ENCODE results near the gene SPECC1.
A peak's percentile ranks its signal among the peaks of the same experiment; 100 is the strongest.
"Not testable (repeated sequence)": the region's sequence is repeated elsewhere in the genome, so short reads cannot be mapped to it uniquely, and the experiment has no call there.

Gene SPECC1

DNA sequence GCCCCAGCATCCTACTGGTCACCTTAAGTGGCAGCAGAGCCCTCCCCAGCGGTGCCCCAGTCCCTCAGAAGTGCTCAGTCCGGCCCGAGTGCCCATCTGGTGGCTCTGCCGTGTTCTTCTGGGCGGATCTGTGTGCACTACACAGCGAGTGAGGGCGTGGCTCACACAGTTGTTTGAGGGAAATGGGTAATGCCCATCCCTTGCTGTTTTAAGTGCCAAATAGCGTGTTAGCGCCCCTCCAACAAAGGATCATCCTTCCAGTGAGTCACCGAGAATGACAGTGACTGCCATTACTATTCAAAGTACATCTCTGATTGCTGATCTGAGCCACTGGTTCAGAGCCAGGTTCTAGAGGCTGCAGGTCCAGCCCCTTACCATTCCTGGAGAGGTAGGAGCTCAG is 306.2 kb downstream of the SPECC1 start:
- no peak overlapping the region for H3K4me3 ChIP-seq (replicated peaks; ENCODE audit: insufficient read depth, low read length)
- no peak overlapping the region for H3K27ac ChIP-seq (replicated peaks)
- TF ChIP-seq POLR2AphosphoS5 (IDR thresholded peaks at IDR 0.05; ENCODE audit: low read depth) (no peak), GABPA (IDR thresholded peaks at IDR 0.05; ENCODE audit: low read depth) (no peak), SPI1 (IDR thresholded peaks at IDR 0.05; ENCODE audit: borderline replicate concordance, low read depth) (no peak)
- TF ChIP-seq, protein P1, sequence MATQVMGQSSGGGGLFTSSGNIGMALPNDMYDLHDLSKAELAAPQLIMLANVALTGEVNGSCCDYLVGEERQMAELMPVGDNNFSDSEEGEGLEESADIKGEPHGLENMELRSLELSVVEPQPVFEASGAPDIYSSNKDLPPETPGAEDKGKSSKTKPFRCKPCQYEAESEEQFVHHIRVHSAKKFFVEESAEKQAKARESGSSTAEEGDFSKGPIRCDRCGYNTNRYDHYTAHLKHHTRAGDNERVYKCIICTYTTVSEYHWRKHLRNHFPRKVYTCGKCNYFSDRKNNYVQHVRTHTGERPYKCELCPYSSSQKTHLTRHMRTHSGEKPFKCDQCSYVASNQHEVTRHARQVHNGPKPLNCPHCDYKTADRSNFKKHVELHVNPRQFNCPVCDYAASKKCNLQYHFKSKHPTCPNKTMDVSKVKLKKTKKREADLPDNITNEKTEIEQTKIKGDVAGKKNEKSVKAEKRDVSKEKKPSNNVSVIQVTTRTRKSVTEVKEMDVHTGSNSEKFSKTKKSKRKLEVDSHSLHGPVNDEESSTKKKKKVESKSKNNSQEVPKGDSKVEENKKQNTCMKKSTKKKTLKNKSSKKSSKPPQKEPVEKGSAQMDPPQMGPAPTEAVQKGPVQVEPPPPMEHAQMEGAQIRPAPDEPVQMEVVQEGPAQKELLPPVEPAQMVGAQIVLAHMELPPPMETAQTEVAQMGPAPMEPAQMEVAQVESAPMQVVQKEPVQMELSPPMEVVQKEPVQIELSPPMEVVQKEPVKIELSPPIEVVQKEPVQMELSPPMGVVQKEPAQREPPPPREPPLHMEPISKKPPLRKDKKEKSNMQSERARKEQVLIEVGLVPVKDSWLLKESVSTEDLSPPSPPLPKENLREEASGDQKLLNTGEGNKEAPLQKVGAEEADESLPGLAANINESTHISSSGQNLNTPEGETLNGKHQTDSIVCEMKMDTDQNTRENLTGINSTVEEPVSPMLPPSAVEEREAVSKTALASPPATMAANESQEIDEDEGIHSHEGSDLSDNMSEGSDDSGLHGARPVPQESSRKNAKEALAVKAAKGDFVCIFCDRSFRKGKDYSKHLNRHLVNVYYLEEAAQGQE (IDR thresholded peaks at IDR 0.05; ENCODE audit: insufficient replicate concordance, low read depth), result no peak
- TF ChIP-seq, protein P2, sequence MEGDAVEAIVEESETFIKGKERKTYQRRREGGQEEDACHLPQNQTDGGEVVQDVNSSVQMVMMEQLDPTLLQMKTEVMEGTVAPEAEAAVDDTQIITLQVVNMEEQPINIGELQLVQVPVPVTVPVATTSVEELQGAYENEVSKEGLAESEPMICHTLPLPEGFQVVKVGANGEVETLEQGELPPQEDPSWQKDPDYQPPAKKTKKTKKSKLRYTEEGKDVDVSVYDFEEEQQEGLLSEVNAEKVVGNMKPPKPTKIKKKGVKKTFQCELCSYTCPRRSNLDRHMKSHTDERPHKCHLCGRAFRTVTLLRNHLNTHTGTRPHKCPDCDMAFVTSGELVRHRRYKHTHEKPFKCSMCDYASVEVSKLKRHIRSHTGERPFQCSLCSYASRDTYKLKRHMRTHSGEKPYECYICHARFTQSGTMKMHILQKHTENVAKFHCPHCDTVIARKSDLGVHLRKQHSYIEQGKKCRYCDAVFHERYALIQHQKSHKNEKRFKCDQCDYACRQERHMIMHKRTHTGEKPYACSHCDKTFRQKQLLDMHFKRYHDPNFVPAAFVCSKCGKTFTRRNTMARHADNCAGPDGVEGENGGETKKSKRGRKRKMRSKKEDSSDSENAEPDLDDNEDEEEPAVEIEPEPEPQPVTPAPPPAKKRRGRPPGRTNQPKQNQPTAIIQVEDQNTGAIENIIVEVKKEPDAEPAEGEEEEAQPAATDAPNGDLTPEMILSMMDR (IDR thresholded peaks at IDR 0.05; ENCODE audit: insufficient read depth, low read length), result no peak
- H3K27me3 ChIP-seq (ENCODE audit: insufficient read depth, poor library complexity, severe bottlenecking), result no peaks in the 10 kb centered on the region
- DNase-seq (ENCODE audit: low read depth in 1 of 2, low spot score in 1 of 2), result no peak

DNA sequence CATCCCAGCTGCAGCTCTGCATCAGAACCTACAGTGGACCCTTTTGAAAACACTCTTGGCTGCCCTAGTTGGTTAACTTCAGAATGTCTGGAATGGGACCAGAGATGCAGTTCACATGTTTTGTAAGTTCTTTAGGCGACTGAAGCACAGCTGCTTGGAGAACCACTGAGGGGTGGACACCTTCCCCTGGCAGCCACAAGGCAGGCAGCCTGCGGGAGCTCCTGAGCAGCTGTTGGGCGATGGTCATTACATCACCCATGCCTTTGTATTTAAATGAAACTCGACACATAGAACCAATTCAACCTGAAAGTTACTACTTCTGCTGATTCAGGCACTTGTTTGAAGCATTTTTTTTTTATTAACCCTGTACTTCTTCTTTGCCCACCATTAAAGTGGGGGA is 306.7 kb downstream of the SPECC1 start:
- no peak overlapping the region for H3K27ac ChIP-seq (replicated peaks)
- TF ChIP-seq, protein P2 (IDR thresholded peaks at IDR 0.05; ENCODE audit: insufficient read depth, low read length), result no peak
- TF ChIP-seq GABPA (IDR thresholded peaks at IDR 0.05; ENCODE audit: low read depth) (no peak), SPI1 (IDR thresholded peaks at IDR 0.05; ENCODE audit: borderline replicate concordance, low read depth) (no peak), POLR2AphosphoS5 (IDR thresholded peaks at IDR 0.05; ENCODE audit: low read depth) (no peak)
- TF ChIP-seq, protein P1 (IDR thresholded peaks at IDR 0.05; ENCODE audit: insufficient replicate concordance, low read depth), result no peak
- DNase-seq (ENCODE audit: low read depth in 1 of 2, low spot score in 1 of 2), result no peak
- H3K4me3 ChIP-seq (replicated peaks; ENCODE audit: insufficient read depth, low read length), result no peak overlapping the region
- no peaks in the 10 kb centered on the region for H3K27me3 ChIP-seq (ENCODE audit: insufficient read depth, poor library complexity, severe bottlenecking)

DNA sequence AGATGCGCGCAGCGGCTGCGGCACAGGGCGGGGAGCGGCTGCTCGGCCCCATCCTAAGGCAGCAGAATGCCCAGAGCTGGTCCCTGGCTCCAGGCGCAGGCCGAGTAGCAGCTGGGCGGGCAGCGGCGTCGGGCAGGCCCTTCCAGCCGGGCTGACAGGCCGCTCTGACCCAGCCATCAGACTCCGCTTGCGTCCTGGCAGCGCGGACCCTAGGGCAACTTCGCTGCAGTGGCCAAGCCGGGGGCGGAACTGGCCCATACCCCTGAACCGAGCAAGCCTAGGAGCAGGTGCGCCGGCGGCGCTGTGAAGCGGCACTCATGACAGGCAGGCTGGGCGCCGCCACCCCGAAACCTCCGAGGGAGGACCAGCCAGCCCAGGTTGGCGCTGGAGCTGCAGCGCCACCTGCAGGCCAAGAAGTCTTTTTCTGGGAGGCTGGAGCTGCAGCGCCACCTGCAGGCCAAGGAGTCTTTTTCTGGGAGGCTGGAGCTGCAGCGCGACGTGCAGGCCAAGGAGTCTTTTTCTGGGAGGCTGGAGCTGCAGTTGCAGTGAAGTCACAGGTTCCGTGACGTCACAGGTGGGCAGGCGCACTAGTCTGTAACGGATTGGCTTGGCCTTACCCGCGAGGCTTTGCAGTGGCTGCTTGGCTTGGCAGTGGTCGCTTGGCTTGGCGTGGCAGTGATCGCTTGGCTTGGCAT is 311.5 kb downstream of the SPECC1 start:
- DNase-seq (ENCODE audit: low read depth in 1 of 2, low spot score in 1 of 2), result peak; percentile 13 to 41
- H3K4me3 ChIP-seq (replicated peaks; ENCODE audit: insufficient read depth, low read length), result peak overlapping the region; percentile 23; the same call in 1 of the 2 replicates
- H3K27me3 ChIP-seq (ENCODE audit: insufficient read depth, poor library complexity, severe bottlenecking); H3K27ac ChIP-seq (replicated peaks): not testable (repeated sequence)

DNA sequence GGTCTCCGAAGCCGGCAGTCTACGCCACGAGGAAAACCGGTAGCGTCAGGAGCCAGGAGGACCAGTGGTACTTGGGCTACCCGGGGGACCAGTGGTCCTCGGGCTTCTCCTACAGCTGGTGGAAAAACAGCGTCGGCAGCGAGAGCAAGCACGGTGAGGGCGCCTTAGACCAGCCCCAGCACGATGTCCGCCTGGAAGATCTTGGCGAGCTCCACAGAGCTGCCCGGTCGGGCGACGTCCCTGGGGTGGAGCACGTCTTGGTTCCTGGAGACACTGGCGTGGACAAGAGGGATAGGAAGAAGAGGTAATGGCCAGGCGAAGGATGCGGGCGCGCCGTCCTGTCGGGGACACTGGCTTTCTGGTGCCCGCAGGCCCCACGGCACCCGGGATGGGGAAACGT is 312.2 kb downstream of the SPECC1 start:
- not testable (repeated sequence) for DNase-seq (ENCODE audit: low read depth in 1 of 2, low spot score in 1 of 2); H3K4me3 ChIP-seq (replicated peaks; ENCODE audit: insufficient read depth, low read length)

DNA sequence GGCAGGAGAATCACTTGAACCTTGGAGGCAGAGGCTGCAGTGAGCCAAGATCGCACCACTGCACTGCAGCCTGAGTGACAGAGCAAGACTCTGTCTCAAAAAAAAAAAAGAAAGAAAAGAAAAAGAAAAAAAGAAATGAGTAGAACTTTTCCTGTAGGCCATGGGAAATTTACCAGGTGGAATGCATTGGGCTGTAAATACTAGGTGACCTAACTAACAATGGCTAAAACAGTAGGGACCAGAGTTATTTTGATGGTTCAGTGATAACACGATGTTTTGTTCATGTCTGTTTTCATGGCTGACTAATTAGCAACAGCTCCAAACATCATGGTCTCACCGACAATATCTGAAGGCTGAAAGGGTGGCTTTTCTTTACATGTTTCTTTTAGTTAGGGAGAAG is 318.6 kb downstream of the SPECC1 start:
- not testable (repeated sequence) for H3K4me3 ChIP-seq (replicated peaks; ENCODE audit: insufficient read depth, low read length); H3K27me3 ChIP-seq (ENCODE audit: insufficient read depth, poor library complexity, severe bottlenecking); DNase-seq (ENCODE audit: low read depth in 1 of 2, low spot score in 1 of 2); H3K27ac ChIP-seq (replicated peaks)

More for the DNA sequence above, 312.2 kb downstream of the SPECC1 start:
- H3K27me3 ChIP-seq (ENCODE audit: insufficient read depth, poor library complexity, severe bottlenecking); H3K27ac ChIP-seq (replicated peaks): not testable (repeated sequence)

DNA sequence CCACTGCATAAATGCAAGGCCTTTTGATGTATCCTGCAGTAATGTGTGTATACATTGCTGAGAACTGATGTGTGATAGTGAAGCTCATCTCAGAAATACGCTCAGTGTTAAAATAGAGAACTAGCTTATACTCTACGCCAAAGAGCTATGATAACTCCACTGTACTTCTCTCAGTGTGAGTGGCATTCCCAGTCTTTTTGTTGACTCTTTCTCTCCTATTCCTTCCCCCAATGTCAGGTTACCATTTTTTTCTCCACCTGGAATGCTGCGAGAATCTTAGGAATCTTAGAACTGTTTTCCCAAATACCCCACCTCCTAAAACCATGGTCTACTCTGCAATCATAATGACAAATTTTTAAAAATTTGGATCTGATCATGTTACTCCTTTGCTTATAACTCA is 342.2 kb downstream of the SPECC1 start:
- not testable (repeated sequence) for DNase-seq (ENCODE audit: low read depth in 1 of 2, low spot score in 1 of 2)

DNA sequence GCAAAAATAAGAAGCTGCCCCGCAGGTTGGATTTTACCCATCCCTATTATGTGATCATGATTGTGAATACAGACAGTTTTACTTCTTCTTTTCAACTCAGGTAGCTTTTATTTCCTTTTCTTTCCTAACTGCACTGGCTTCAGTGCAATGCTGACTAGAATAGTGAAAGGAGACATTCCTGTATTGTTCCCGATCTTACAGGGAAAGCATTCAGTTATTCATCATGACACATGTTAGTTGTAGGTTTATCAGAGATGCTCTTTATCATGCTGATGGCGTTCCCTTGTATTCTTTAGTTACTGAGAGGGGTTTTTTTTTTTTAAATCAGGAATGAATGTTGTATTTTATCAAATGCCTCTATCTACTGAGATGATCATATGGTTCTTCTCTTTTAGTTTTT is 343.4 kb downstream of the SPECC1 start:
- H3K27me3 ChIP-seq (ENCODE audit: insufficient read depth, poor library complexity, severe bottlenecking); H3K27ac ChIP-seq (replicated peaks); DNase-seq (ENCODE audit: low read depth in 1 of 2, low spot score in 1 of 2); H3K4me3 ChIP-seq (replicated peaks; ENCODE audit: insufficient read depth, low read length): not testable (repeated sequence)

More for the DNA sequence above, 342.2 kb downstream of the SPECC1 start:
- H3K27ac ChIP-seq (replicated peaks); H3K27me3 ChIP-seq (ENCODE audit: insufficient read depth, poor library complexity, severe bottlenecking); H3K4me3 ChIP-seq (replicated peaks; ENCODE audit: insufficient read depth, low read length): not testable (repeated sequence)

DNA sequence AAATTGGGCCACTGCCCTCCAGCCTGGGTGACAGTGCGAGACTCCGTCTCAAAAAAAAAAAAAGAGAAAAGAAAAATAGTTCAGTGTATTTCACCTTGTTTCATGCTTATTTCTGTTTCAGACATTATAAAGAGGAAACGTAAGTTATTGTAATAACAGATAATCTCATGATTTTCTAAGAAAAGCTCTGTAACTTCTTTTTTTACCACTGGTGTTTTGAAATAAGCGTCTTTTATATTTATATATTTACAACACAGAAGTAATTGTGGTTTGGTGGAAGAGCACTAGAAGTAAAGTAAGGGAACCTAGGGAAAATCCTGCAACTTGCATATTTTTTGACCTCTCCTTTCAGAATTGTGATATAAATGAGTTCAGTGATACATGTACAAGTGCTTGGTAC is 354.7 kb downstream of the SPECC1 start:
- H3K27ac ChIP-seq (replicated peaks); DNase-seq (ENCODE audit: low read depth in 1 of 2, low spot score in 1 of 2); H3K27me3 ChIP-seq (ENCODE audit: insufficient read depth, poor library complexity, severe bottlenecking); H3K4me3 ChIP-seq (replicated peaks; ENCODE audit: insufficient read depth, low read length): not testable (repeated sequence)

Data from HL-60 (cell line).